NT2/D1 (cell line): ENCODE measurements around the gene ANAPC16.

Experiments used
- YY1 ChIP-seq: IDR thresholded peaks from 2 replicates; pipeline ENCODE4 v1.6.1; 2011; ENCODE audit not compliant: insufficient read length, insufficient read depth
- ZNF274 ChIP-seq: IDR thresholded peaks from 2 replicates; pipeline ENCODE4 v1.6.1; 2011; ENCODE audit warnings: mild to moderate bottlenecking, low read depth, low read length

GRCh38 chr10:72275351-72276012, 59.7 kb downstream of the ANAPC16 start:
- TF ChIP-seq ZNF274 (no peak), YY1 (no peak)
